LNCAP (cell line): ENCODE results near the gene GNAI3.

Source experiments
- CTCF ChIP-seq: fragments of 450-650 bp; IDR thresholded peaks from 2 replicates; pipeline ENCODE4 v1.5.1; 2017; ENCODE audit warnings: mild to moderate bottlenecking

GNAI3 gene

GRCh38 chr1:109504974-109505373 lies 43.4 kb upstream of the GNAI3 start:
- no peak for TF ChIP-seq CTCF

DNA sequence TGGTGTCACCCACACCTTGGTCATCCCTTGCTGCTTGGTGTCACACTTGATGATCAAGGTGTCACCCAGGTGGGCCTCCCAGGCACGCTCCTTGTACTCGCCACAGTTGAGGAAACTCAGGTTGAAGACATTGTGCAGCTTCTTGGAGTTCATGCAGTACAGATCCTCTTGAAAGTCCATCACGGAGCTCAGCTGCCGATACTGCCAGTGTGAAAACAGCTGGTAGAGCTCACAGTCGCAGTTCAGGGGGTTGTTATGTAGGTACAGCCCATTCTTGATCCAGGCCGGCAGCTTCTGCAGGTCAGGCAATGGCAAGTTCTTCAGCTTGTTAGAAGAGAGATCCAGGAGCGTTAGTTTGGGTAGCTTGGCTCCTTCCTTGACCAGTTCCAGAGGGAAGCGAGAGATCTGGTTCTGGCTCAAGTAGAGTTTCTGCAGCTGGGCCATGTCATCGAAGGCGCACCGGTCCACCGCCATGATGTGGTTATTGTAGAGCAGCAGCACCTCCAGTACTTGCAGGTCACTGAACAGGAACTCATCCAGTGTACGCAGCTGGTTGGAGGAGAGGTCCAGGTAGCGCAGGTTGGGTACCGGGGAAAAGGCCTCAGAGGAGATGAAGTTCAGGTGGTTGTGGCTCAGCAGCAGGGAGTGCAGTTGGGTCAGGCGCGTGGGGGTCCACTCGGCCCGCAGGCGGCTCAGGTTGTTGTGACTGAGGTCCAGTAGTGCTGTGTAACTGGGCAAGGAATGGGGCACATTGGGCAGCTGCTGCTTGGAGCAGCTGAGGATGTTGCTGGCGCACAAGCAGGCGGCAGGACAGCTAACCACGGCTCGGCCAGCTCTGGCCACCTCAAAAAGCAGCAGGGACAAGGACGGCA lies 40.2 kb upstream of the GNAI3 start:
- TF ChIP-seq CTCF = no peak

GRCh38 chr1:109508873-109509175 lies 39.6 kb upstream of the GNAI3 start:
- no peak for TF ChIP-seq CTCF

- no peak for TF ChIP-seq CTCF
These were observed 39.0 kb upstream of the GNAI3 start, which contains the start of gene AMIGO1 for GRCh38 chr1:109509176-109510134. AMIGO1 (minus strand) TSS chr1:109509727; CDS start chr1:109508912, 815 bp downstream.

- no peak for TF ChIP-seq CTCF
These were observed 35.2 kb upstream of the GNAI3 start for GRCh38 chr1:109513110-109513710.

GRCh38 chr1:109514846-109515245 lies 33.6 kb upstream of the GNAI3 start:
- no peak for TF ChIP-seq CTCF

- TF ChIP-seq CTCF = no peak
These were observed 31.5 kb upstream of the GNAI3 start for GRCh38 chr1:109516872-109517271.
